Left hindlimb (tissue), 1 donor: ENCODE results near the gene SREBF2.
"Not testable (repeated sequence)": the region's sequence is repeated elsewhere in the genome, so short reads cannot be mapped to it uniquely, and the experiment has no call there.

Source experiments
- DNase-seq: peaks from one replicate; pipeline ENCODE4 v3.0.0-alpha.2; 2018

The SREBF2 gene

DNA sequence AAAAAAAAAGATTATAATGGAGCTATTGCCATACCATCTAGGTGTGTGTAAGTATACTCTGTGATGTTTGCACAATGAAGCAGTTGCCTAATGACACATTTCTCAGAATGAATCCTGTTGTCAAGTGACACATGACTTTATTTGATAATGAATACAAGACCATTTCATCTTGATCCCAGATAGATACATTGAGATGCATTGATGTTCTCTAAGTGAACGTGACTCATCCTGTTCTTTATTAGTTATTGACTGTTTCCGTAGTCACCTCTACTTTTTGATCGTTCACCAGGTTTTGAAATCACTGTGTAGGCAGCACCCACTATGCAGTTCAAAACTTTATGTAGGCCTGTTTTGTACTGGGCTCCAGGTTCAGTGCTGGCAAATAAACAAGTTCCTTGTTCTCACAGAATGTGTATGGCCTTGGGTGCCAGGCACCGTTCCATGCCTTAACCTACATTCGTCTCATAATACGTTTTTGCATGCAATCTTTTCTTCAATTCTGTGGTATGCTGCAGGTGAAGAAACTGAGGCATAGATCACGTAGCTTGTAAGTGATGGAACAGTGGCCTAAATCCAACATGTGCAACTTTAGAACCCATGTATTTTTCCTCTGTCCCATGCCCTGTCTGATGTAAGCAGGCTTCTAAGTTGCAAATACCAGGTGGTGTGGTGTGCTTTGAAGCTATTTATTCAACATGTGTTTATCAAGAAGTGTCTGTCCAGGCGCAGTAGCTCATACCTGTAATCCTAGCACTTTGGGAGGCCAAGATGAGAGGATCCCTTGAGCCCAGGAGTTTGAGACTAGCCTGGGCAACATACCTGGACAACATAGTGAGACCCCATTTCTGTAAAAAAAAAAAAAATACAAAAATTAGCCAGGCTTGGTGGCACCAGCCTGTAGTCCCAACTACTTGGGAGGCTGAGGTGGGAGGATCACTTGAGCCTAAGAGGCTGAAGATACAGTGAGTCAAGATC, 10.4 kb downstream of the SREBF2 start:
- no peak for DNase-seq

DNA sequence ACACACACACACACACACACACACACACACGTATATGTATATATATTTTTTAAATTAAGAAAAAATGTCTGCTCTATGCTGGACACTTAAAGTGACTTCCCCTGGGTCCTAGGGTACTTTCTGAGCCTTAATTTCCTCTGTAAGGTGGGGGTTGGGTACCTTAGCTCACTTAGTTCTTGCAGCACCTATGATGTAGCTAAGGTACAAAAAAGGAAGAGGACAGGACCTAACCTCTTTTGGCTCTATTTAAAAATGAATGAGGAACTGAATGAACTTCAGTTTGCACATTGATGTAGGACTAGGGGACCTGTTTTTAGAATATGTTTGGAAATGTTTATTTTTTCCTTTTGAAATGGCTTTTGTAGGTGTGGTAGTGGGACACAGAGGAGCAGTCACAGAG, 11.1 kb downstream of the SREBF2 start:
- DNase-seq: no peak

DNA sequence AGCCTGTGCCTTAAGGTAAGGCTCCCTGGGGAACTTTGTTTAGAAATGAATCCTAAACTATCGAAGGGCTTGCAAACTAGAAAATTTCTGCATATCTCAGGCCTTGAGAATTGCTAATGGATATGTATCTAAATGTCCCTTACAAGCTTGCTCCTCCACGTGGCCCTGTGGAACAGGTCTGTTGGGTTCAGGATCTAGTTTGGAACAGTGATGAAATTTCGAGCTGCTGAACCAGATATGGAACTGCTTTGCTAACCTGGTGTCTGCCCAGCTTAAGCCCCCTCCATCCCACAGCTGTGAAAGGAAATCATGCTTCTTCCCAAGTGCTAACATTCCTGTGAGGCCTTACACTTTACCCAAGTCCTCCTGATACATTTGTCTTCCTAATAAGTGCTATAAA, 11.6 kb downstream of the SREBF2 start:
- no peak for DNase-seq

DNA sequence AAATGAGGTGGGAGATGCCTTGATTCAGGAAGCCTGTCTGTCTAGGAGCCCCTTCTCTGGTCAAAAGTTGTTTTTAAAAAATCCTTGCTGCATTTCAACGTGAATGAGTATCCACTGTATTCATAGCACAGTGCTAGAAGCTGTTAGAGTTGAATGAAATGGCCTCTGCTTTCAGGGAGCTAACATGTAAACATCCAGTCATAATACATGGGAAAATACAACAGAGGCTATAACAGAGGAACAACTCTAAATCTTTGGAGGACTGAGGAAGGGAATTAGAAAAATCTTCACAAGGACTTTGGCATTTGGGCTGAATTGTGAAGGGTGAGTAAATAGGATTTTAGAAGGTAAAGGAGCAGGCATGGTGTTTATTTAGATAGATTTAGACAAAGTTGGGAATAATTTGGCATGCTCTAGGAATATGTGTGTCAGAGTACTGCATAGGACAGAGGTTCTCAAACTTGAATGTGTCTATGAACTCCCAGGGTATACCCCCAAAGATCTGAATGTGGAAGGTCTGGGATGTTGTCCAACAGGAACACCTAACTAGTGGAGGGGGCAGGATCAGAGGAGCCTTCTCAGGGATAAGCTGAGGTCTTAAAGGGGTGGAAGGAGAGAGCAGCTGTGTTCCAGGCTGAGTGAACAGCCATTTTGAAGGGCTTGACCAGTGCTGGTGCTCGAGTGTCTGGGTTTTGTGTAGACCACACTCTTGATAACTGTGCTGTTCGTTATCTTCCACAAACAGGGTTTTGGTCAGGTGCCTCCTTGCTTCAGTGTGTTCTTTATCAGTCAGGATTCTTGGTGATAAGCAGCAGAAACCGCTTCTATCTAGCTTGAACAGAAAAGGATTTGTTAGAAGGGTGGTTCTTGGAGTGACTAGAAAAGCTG, 12.7 kb downstream of the SREBF2 start:
- DNase-seq: no peak

DNA sequence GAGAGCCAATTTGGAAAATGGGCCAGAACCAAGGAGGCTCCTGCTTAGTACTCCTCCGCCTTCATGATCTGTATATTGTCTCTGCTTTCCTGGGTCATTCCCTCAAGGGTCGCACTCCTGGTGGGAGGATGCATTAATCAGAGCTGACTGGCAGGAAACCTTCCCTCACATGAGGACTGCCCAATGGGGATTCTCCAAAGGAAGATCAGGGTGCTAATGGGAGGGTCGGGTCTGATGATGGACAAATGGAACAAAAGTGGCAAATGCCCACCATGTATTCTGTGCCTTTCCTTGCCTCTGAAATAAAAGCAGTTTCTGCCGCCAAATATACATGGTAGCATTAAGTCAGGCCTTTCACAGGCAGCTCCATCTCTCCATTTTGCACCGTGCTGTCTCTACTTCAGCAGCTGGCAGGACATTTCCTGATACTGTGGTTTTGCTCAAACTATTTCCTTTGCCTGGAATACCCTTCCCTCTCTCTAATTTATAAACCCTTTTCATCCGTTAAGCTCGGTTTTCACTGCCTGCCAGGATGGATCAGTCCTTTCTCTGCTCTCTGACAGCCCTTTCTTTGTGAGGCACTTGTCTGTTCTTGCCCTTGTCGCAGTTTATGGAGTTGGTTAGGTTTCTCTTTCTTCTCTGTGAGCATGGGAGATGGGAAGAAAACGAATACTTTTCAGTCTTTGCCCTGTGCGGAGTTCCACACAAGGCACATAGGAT, 13.5 kb downstream of the SREBF2 start:
- no peak for DNase-seq

DNA sequence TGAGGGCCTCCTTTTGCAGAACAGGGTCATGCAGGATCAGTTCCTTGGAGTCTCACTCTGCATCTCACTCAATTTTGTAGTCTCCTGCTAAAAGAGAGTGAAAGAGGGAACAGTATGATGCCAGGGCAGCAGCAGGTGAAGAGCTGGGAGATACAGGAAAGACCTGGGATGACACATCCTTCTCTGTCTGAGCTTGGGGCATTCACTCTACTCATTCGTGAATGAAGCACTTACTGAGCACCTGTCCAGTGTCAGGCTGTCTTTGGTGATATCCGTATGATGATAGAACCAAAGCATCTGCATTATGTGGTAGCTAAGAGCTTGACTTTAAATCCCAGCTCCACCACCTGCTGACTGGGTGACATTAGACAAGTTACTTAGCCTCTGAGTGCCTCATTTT, 14.4 kb downstream of the SREBF2 start:
- DNase-seq: no peak

DNA sequence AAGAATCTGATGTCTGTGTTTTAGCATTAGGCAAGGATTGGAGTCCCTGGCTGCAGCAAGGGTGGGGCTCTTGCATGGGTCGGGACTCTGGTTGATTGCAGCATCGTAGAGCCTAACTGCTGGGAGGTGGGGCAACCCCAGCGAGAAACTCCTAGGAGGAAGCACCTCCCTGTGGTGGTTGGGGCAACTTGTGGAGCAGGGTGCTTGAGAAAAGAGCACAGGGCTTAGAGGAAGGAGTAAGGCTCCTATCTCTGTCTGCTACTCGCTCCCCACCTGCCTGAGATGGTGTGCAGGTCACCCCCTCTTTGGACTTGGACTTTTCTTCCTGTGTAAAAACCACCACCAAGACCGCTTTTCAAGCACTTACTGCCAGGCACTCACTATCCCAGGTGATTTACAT, 15.6 kb downstream of the SREBF2 start:
- no peak for DNase-seq

DNA sequence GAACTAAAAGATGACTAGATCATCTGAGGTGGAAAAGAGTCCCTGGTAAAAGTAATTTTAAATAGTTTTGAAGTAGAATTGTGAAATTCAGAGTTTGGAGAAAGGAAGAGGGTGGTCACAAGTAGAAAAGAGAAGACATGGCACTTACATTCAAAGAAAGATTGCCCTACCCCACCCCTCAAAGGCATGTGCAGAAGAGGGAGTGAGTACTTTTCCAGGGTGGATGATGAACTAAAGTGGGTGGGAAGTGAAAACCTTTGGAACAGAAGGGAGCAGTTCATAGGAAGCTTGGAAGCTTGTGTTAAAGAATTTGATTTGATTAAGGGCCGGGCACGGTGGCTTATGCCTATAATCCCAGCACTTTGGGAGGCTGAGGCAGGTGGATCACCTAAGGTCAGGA, 23.6 kb downstream of the SREBF2 start:
- DNase-seq: no peak

DNA sequence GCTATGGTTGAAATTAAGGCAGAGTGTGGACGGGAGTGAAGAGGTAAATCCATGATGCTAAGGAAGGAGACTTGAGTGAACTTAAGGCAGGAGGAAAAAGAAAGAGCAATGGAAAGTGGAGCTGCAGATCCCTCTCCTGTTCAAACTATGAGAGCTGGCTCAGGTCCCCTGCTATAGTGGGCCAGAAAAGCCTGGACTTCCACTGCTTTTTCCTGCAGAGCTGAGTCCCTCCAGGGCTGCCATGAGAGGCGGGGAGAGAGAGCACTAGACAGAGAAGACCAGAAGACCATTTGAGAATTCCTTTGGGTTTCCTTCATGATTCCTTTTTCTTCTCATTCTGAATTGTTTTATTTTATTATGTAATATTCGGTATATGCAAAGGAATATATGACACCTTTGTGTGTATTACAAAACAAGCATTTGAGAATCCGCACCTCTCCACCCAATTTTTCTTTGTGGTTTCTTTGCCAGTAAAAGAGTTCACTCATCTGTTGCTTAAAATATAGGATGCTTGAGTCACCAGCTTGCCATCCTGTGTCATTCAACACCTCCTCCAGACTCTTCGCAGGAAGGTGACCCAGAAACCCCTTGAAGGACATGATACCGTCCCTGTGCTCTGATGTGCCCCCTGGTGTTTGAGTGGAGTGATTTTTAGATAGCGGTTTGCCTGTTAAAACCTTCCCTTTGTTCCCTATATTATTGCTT, 24.4 kb downstream of the SREBF2 start:
- DNase-seq: peak; percentile 56

DNA sequence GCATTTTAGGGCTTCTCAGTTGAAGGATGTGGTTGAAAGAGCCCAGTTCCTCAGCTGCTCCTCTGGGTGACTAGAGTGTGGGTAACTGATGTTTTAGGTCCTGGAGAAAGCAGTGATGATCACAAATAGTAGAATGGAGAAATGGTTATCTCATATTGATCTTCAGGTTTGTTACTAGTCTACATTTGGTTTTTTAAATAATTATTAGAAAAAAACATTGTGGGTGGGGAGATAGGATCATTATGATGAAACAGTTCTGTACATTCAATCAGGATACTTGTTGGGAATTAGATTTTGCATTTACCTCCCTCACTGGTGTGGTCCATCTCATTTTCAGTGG, 24.9 kb downstream of the SREBF2 start:
- DNase-seq: no peak

DNA sequence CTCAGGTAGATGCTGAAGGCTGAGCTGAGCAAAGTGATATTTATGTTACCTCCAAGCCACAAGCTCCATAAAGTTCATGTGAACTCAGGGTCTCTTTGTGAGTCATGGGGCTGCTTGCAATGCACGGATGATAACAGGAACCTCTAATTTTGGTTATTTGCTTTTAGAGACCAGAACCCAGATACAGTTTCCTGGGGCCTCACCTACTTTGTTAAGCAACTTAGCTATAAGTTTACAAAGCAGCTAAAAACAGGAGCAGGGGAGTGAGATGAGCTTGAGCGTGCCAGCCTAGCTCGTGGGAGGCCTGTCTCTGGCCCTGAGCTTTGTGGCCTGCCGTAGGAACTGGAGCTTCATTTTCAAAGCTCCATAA, 29.2 kb downstream of the SREBF2 start:
- DNase-seq: no peak

DNA sequence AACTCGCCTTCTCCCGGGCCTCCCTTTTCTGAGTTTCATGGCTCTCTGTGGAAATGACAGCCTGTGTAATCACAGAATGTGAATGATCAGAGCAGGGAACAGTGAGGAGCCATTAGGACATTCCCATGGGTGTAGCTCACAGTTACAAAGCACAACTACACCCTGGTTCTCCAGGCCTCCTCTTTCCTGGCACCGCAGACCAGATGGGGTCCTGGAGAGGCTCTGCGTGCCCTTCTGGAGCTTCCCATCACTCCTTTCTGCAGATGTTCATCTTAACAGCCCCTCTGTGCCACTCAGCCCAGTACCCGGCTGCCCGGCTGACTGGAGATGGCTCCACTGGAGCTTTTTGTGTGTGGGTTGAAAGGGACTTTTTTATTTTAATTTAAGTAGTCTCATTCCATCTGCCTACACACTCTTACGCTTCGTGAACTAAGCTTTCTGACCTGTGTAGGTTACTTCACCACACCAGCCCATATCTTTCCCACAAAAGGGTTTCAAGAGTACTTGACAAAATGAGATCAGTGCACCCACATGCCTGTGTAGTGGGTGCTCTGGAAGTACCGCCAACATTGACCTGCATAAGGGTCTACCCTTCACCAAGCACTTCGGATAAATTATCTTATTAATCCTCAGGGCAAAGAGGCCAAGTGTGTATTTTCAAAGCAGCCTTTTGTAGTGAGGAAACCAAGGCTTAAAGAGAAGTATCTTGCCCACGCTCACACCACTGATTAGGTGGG, 29.8 kb downstream of the SREBF2 start:
- no peak for DNase-seq

DNA sequence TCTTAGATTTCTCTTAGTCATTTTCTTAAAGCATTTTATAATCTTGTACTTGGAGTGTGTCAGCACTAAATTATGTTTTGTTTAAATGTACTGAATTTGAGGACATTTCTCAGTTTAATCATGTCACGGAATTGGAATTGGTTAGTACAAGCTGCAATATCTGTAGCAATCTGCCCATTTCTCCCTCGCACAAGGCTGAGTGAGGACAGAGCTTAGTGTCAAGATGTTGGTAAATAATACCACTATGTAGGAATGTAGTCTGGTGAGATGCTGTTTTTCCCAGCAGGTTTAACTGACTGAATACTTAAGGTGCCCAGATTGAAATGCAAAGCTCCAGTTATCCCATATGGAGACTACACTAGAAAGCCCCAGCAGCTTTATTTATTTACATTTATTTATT, 30.6 kb downstream of the SREBF2 start:
- DNase-seq: no peak

DNA sequence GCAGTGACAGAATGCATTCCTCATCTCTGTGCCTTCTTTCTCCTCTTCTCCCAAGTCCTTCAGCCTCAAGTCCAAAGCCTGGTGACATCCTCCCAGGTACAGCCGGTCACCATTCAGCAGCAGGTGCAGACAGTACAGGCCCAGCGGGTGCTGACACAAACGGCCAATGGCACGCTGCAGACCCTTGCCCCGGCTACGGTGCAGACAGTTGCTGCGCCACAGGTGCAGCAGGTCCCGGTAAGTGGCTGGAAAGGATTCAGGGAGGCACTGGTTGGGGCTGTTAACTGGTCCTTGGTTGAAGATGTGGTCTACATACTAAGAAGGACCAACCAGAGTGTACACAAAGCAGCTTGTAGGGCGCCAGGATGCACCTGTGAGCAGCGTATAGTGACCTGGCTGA, 35.7 kb downstream of the SREBF2 start:
- no peak for DNase-seq

DNA sequence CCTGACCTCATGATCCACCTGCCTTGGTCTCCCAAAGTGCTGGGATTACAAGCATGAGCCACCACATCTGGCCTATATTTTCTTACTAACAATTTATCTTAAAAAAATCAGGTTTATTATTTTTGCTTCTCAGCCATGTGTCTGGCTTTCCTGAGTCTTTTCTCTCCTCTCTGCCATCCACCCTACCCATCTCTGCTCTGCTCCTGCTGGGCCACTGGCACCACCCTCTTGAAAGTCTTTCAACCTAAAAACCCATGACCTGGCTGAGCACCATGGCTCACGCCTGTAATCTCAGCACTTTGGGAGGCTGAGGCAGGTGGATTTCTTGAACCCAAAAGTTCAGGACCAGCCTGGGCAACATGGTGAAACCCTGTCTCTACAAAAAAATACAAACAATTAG, 37.2 kb downstream of the SREBF2 start:
- not testable (repeated sequence) for DNase-seq

DNA sequence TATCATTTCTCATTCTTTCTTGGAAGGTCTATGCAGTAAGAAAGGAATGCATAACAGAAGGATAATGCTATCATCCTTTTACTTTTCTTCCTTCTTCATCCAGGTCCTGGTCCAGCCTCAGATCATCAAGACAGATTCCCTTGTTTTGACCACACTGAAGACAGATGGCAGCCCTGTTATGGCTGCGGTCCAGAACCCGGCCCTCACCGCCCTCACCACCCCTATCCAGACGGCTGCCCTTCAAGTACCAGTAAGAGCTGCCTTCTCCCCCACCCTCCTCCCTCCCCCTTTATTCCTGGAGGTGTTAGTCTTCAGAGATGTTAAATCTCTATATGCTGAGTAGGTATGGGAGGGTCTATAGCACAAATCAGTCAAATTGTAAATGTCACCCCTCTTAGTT, 37.9 kb downstream of the SREBF2 start:
- DNase-seq: no peak

DNA sequence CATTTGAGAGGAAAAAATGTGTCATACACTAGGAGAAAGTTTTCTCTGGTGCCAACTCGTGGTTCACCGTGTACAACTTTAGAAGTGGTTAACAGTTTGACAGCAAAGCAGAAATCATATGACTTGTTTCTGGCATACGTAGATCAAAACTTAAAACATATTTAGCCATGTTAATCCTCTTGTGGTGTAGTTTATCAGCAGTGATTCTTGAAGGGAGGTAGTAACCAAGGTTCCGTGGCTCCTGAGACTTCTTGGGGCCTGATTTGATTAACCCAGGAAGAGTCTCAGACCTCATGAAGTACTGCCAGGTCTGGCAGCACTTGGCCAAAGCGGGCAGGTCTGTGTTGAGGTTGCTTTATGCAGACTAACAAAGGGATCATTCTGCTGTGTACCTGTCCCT, 40.5 kb downstream of the SREBF2 start:
- DNase-seq: no peak

DNA sequence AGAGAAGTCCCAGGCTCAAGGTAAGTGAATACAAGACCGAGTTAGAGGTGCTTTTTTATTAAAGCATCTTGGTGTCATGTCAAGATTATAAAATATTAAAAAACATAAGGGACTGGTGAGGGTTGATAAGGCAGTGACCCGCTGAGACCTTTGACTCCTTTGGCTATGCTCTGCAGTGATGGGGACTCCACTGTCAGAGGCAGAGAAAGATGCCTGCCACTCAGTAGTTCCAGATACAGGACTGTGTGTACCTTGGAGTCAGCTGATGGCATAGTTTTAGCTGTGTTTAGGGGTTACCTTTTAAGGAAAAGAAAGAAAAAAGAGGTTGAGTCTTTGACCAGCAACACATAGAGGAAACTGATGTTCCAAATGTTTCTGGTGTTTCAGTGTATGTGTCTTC, 41.2 kb downstream of the SREBF2 start:
- no peak for DNase-seq

DNA sequence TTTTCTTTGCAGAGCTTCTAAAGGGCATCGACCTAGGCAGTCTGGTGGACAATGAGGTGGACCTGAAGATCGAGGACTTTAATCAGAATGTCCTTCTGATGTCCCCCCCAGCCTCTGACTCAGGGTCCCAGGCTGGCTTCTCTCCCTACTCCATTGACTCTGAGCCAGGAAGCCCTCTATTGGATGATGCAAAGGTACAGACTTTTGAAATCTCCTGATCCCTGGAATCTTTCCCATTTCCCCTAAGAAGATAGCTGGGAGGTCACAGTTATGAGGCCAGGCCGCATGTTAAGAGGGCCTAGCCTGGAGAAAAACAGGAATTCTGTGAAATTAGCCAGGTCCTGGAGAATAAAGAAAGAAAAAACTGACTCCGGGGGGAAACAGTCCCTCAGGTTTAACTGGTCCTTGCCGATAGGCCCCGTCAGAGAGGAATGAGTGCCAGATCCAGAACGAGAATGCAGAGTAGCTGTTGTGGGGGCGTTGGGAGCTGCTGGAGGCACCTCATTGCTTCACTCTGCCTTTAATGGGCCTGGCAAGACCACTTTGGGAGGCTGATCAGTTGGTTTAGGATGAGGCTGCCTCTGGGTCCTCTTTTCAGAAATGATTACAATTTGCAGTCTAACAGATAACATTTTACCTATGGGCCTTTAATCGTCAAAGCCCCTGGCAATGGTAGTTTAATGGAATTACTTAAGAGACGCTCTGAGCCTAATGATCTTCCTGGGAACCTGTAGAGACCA, 42.8 kb downstream of the SREBF2 start:
- no peak for DNase-seq

DNA sequence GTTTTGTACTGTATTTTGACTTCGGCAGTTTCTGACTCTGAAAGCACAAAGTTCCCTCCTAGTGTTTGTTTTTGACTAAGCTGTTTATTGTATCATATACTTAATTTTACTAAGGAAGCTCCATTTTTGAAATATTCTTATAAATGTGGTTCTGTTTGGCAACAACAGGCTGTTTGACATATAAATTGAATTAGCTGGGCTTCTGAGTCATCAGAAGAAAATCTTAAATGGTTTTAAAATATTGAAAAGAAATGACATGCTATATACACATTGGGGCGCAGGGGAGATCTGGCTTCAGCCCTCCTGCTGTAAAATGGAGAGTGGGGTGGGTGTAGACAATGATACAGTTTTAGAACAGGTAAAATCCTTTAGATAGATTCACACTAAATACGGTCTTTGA, 43.4 kb downstream of the SREBF2 start:
- no peak for DNase-seq

DNA sequence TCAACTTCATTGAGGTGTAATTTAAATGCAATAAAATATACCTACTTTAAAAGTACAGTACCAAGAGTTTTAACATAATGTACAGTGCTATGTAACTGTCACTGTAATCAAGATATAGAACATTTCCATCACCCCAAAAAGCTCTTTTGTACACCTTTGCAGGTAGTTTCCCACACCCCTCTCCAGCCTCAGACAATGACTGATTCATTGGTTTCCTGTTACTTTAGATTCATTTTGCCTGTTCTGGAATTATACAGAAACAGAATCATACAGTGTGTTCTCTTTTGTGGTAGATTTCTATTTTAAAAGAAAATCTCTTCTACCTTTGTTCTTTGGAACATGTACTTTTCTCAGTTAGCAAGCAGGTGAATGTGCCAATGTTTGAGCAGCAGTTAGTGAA, 43.8 kb downstream of the SREBF2 start:
- DNase-seq: no peak
